Measurements from ENCODE around the gene ANKIB1.
"Not testable (repeated sequence)": the region's sequence is repeated elsewhere in the genome, so short reads cannot be mapped to it uniquely, and the experiment has no call there.

The ANKIB1 gene

DNA sequence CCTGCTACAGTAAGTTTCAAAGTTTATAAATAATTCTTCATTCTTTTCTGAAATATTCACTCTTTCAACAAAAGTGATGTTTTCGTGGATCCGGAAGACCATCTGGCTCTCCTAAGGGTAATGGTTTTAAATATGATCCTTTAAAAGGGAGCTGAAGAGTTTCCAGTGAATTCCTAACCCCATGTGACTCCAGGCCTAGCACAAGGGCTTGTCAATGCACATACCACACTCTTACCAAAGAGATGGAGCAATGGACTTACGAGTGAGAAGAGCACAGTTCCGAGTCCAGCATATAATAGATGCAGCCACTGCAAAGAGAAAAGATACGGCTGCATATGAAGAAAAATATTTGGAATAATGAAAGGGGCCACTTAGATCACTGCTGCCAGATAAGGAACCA, 169.5 kb downstream of the ANKIB1 start:
- DNase-seq = peak; percentile 7

DNA sequence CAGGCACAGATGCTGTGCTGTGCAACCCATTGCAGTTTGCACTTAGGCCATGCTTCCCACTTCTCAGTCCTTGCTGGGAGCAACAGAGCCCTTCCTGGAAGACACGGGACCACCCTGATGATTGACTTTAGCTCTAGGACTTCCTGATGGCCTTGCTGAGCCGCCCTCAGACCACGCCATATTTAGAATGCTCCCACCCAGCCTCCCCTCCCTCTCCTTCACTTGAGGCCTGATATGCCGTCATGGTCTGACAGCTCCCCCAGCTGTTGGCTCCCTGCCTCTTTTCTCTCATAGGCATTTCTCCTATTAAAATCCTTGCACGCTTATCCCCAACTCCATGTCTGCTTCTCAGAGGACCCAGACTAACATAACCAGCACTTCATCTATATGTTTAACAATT, 172.1 kb downstream of the ANKIB1 start:
- no peak for DNase-seq

DNA sequence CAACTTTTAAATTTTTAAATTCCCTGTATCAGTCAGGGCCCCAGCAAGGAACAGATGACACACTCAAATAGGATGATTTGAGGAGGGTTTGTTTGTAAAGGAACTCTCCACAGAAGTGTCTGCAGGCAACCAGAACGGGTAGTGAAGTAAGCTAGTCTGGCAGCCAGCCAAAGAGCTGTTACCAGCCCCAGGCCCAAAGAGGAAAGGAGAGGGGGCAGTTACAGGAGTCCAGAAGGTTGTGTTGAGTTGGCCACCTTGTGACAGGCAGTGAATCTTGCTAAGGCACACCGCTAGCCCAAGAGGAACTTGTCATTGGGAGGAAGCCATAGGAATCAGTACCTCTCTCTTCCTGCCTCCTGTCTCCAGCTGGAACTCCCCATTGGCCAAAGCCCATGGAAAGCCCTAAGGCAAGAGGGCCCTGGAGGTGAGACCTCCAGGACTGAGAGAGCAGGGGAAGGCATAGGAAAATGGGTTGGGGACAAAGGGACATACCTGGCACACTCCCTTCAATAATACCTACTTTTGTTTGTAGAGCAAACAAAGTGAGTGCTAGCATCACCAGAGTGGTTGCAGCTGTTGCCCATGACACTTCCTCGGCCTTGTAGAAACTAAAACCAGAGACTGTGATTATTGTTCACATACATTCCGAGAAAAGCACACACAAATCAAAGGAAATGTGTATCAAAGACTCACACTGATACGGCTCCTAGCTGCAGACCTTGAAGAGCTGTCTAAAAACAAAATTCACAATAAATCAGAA, 176.1 kb downstream of the ANKIB1 start:
- DNase-seq = no peak

DNA sequence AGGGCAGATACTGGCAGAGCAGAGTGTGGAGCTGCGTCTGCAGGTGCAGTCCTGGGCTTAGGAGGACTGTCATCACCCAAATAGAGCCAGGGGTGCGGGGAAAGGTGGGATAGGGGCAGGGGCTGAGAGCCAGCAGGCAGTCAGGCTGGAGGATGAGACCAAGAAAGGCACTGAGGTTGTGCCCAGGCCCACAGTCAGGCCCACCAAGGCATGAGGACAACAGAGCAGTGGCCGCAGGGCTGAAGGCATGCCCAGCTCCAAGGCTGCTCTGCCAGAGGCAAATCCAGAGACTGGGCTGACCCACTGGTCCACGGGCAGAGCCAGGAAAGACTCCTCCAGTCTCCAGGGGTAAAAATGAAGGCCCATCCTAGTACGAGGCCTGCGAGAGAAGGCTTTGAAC, 177.2 kb downstream of the ANKIB1 start:
- no peak for DNase-seq

DNA sequence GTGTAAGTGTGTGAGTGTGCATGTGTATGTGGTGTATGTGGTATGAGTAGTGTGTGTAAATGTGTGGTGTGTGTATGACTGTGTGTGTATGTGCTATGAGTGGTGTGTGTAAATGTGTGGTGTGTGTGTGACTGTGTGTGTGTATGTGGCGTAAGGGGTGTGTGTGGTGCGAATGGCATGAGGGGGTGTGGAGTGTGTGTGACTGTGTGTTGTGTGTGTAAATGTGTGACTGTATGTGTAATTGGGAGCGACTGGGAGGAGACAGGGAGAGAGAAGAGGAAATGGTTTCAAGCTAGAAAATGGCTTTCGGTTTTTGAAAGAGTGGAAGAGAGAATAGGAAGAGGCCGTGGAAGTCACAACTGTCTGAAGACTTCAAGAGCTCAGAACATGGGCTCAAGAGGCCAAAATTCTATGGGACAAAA, 177.9 kb downstream of the ANKIB1 start:
- DNase-seq = no peak

DNA sequence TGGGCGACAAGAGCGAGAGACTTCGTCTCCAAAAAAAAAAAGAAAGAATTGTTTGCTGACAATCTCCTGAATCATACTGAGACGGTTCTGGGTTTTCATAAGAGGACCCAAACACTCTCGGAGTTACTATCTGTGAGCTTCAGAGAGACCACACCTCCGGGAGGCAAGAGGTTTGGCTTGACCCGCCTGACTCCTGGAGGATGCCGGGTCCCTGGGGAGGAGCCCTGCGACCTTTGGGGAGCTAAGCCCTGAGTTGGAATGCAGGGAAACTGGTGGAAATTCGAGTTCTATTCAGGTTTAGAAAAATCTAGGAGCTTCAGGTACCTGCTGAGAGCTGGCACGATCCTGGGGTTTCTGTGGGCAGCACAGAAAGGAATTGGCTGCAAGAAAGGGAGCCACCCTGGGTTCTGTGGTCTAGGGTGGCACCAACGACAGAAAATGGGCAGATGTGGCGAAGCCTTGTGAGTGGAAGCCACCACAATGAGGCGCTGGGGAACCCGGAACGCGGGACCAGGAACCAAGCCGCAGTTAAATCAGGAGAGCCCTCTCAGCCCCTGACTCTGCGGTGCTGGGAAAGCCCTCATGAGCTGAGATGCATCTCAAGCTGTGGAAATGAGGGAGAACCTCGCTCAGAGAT, 179.7 kb downstream of the ANKIB1 start:
- no peak for DNase-seq

DNA sequence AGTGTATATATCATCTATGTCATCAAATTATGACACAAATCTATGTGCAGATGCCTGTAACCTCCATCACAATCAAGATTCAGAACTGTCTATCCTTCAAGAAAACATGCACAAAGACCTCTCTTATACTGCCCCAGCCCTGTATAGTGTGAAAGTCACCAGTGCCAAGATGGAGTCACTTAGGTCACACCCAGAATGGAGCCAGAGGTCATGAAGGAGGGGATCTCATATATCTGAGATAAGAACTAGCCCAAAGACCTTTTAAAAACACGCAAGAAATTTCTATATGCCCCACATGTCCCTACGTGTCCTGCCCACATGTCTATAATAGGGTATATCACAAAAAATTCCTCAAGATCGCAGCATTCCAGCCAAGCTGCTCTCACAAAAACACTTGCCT, 181.4 kb downstream of the ANKIB1 start:
- no peak for DNase-seq

DNA sequence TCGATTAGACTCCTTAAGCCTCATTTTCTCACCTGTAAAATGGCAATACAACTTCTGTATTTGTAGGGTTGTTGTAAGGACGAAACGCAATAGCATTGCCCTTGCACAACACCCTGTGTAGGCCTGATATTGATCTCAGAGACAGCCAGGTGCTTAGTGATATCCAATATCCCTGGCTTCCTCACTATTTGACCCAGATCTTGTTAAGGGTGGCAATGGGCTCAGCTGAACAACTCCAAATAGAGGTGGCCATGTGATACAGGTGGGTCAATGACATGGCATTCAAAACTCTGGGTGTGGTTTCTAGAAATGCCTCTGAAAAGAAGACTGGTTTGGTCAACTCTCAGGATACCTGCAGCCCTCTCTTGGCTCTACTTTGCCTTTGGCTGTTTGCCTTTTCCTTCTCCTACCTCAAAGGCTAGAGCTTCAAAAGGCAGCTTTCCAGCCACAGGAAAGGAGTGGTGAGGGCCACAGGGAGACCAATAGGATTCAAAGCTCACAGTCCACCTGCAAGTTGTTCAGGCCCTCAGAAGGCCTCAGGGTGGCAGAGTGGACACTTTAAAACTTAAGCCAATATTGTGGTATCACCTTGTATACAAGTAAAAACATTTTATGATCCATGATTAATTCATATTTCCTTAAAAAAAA, 186.6 kb downstream of the ANKIB1 start:
- DNase-seq = no peak

DNA sequence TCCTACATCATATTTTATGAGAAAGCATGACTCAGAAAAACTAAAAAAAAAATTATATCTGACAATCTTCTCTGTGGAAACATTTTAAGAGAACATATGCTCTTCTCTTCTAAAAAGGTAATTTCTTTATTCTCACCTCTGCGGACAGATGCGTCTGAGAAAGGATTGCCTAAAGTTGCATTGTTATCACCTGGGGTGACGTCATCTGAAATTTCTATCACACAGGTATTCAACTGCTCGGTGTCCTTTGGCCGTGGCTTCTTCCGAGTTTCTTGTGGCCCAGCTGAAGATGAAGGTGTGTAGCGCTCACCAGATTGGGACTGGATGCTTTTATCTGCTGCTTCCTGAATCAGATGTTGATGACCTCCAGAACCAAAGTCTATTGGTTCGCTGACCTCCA, 187.2 kb downstream of the ANKIB1 start:
- DNase-seq = no peak

DNA sequence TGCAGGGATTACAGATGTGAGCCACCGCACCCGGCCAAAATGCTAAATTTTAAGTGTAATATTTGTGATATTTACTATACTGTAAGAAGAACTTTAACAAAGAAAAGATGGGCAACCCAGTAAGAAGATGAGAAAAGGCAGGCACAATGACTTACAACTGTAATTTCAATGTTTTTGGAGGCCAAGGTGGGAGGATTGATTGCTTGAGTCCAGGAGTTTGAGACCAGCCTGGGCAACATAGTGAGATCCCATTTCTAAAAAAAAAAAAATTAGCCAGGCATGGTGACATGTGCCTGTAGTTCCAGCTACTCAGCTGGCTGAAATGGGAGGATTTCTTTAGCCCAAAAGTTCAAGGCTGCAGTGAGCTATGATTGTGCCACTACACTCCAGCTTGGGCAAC, 189.8 kb downstream of the ANKIB1 start:
- DNase-seq = no peak

DNA sequence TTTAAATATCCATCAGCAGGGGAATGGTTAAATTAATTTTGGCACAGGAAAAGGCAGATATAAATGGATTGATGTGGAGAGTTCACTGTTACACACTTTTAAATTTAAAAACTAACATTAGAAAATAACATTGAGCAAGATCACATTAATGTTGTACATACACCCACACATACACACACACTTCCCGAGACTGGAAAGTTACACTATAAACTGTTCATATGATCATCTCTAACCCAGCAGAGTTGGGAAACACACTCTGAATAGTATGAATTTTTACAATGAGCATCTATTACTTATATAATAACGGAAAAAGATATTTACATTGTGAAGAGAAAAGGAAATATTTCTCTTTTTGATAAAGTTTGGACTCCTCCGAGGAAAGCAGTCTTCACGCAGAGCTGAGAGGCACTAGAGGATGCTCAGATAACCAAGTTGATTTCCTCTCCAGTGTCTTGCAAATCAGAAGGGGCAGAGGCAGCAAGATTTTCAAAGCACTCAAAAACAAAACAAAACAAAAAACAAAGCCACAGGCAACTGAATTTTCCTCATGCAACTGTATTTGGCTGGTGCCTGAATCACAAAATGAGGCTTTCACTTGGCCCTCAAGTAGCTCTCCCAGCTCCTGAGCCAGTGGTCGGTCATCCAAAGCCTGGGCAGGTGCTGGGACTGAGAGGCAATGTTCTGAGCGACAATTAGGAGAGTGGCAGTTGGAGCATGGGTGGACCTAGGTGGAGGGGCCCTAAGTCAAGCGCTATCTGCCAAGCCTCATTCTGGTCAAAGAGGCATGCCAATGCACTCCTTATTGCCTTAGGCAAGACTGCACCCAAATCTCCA, 191.1 kb downstream of the ANKIB1 start:
- DNase-seq = no peak

DNA sequence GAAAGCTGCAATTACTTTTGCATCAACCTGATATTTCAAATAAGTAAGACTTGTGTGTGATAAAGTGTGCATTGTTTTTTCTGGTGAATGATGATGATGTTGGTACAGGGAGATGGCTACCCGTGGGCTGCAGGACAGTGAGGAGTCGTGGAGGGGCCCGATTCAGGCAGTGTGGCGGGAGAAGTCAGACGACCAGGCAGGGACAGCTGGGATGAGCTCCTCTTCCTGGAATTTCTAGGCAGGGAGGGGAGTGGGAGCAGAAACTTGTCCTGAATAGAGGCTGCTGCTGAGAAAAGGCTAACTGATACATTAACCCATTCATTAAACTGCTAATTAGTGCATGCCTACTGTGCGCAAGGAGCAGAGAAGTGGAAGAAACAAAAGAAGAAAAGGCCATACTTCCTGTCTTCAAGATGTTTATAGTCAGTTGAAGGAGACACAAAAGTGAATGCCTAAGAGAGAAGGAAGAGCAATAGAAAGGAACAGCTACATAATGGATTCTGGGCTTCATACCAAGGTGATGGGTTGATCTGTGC, 192.2 kb downstream of the ANKIB1 start:
- no peak for DNase-seq

DNA sequence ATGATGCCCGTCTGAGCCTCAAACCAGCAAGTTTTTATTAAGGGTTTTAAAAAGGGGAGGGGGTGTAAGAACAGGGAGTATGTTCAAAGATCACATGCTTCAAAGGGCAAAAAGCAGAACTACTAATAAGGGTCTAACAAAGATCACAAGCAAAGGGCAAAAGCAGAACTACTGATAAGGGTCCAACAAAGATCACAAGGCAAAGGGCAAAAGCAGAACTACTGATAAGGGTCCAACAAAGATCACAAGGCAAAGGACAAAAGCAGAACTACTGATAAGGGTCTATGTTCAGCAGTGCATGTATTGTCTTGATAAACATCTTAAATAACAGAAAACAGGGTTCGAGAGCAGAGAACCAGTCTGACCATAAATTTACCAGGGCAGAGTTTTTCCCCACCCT, 196.9 kb downstream of the ANKIB1 start:
- DNase-seq = not testable (repeated sequence)

DNA sequence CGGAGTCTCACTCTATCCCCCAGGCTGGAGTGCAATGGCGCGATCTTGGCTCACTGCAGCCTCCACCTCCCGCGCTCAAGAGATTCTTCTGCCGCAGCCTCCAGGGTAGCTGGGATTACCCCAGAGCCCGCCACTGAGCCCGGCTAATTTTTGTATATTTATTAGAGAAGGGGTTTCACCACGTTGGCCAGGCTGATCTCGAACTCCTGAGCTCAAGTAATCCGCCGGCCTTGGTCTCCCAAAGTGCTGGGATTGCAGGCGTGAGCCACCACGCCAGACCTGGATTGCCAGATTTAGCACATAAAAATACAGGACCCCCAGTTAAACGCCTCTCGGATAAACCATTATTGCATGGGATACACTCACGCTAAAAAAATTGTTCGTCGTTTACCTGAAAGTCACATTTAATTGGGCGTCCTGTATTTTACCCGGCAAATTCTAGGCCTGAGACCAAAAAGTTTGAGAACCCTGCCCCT, 201.1 kb downstream of the ANKIB1 start:
- no peak for DNase-seq

DNA sequence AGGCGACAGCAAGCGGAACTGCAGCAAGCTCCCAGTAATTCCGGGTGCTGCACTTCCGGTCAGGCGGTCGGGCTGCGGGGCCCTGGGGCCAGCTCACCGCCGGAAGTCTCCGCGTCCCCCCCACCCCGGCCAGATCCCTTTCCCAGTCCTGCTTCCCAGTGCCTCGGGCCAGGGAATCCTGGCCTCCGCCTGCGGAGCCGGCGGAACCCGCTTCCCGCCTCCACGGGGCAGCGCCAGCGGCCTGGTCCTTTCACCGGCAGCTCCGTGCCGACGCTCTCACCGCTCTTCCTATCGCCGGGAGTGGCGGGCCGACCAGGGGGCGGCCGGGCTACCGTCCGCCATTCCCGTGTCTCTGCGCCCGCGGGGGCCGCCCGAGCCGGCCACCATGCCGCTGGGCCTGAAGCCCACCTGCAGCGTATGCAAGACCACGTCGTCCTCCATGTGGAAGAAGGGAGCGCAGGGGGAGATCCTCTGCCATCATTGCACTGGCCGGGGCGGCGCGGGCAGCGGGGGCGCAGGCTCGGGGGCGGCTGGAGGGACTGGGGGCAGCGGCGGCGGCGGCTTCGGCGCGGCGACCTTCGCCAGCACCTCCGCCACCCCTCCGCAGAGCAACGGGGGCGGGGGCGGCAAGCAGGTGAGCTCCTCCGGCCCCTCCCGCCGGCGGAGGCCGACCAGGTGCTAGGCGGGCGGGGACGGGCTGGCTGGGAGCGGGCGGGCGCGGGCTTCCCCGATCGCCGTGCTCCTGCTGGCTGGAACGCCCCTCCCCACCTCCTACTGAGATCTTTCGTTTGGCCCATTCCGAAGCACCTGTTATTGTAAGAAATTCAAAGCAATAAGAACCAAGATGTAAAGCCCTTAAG, 201.8 kb downstream of the ANKIB1 start, which contains the start of gene GATAD1:
TSS of gene GATAD1 (plus strand) at position 138 of the 860 bp plus-strand sequence. CDS start at position 386, 248 bp downstream.
- DNase-seq = peak; percentile 93

DNA sequence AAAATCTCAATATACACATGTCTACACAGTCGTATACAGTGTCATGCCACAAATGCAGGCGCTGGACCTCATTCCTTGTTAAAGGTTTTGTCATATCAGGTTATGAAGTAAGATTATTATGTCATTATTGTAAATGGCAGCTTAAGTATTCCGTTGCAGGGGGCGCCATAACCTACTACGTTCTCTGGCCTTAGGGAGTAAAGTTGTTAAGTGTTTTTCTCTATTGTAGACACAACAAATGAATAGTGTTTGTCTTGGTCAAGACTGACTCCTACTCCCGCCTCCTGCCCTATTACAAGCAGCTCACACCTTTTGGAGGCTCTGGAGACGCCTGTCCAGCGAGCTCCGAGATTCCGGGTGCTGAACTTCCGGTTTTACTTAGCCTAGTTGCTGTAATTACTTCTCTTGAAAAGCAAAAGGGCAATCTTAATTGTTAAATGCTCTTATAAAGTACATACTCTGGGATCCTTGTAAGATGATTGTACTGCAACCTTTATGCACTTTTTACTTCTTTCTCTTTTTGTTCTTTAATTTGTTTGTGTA, 202.5 kb downstream of the ANKIB1 start:
- DNase-seq = peak; percentile 36

Measured in fibroblast of upper back skin (primary cell).